ENCODE data around the gene WDR82.

- TF ChIP-seq POLR2A (IDR thresholded peaks at IDR 0.05; ENCODE audit: low read depth, low read length) (no peak), POLR2AphosphoS5 (IDR thresholded peaks at IDR 0.05; ENCODE audit: low read depth, low read length) (no peak), TAF1 (IDR thresholded peaks at IDR 0.05; ENCODE audit: borderline replicate concordance, low read depth, low read length) (no peak)
Measured at GRCh38 chr3:52299247-52299878, 20.9 kb upstream of the WDR82 start.

Measured in GM12892 (cell line).